HepG2 (cell line): ENCODE results near the gene NDUFB7. TPM values are rescaled to one million over a fixed set of nuclear protein-coding genes. Genes with fewer than 3 reads are reported as not detected.

Experiments
- BRF2 ChIP-seq: sonication (generic); formaldehyde crosslinking; IDR thresholded peaks from 2 replicates; pipeline ENCODE4 v1.8.1; 2022; ENCODE audit warnings: mild to moderate bottlenecking, missing genetic modification reagents
- ELF3 ChIP-seq: IDR thresholded peaks from 2 replicates; pipeline ENCODE4 v1.6.1; 2016; ENCODE audit warnings: missing genetic modification reagents, missing compliant biosample characterization
- ETV6 ChIP-seq: sonication (generic); formaldehyde crosslinking; conservative IDR thresholded peaks from 2 replicates; pipeline ENCODE4 v1.4.0; 2020; ENCODE audit warnings: missing genetic modification reagents
- FOXK1 ChIP-seq: sonication (generic); formaldehyde crosslinking; IDR thresholded peaks from 2 replicates; pipeline ENCODE4 v1.4.0; 2020; ENCODE audit warnings: low read depth, missing genetic modification reagents, borderline replicate concordance
- GTF3A ChIP-seq: sonication (generic); formaldehyde crosslinking; conservative IDR thresholded peaks from 2 replicates; pipeline ENCODE4 v1.4.0; 2020; ENCODE audit warnings: mild to moderate bottlenecking, missing genetic modification reagents
- HNRNPUL1 ChIP-seq: fragments of 200-400 bp; formaldehyde crosslinking; IDR thresholded peaks from 2 replicates; pipeline ENCODE4 v1.6.1; 2017; ENCODE audit warnings: low read depth, mild to moderate bottlenecking, low read length, moderate library complexity
- KAT8 ChIP-seq: IDR thresholded peaks from 2 replicates; pipeline ENCODE4 v1.6.1; 2016; ENCODE audit warnings: missing genetic modification reagents, missing compliant biosample characterization
- MED8 ChIP-seq: sonication (generic); formaldehyde crosslinking; IDR thresholded peaks from 2 replicates; pipeline ENCODE4 v1.8.1; 2023; ENCODE audit warnings: mild to moderate bottlenecking, missing genetic modification reagents; ENCODE audit not compliant: insufficient replicate concordance
- NCOA5 ChIP-seq: sonication (generic); formaldehyde crosslinking; IDR thresholded peaks from 2 replicates; pipeline ENCODE4 v1.4.0; 2020; ENCODE audit warnings: missing genetic modification reagents
- PATZ1 ChIP-seq: sonication (generic); formaldehyde crosslinking; IDR thresholded peaks from 2 replicates; pipeline ENCODE4 v1.4.0; 2020; ENCODE audit warnings: missing genetic modification reagents
- RFX5 ChIP-seq: IDR thresholded peaks from 2 replicates; pipeline ENCODE4 v1.6.1; 2011; ENCODE audit warnings: low read depth, low read length, improper control_type of control experiment
- TCF12 ChIP-seq, 2 experiments: fragments of 450-650 bp in 1 of 2; sonication (generic) in 1 of 2; formaldehyde crosslinking in 1 of 2; IDR thresholded peaks; 2 replicates each; pipeline versions ENCODE4 v1.6.1 to v1.8.0; 2017 to 2022; ENCODE audit warnings: antibody characterized with exemption in 1 of 2, mild to moderate bottlenecking in 1 of 2, missing genetic modification reagents in 1 of 2, moderate library complexity in 1 of 2
- TEAD2 ChIP-seq: sonication (generic); formaldehyde crosslinking; IDR thresholded peaks from 2 replicates; pipeline ENCODE4 v1.9.0; 2021; ENCODE audit warnings: missing genetic modification reagents
- TEF ChIP-seq: sonication (generic); formaldehyde crosslinking; IDR thresholded peaks from 2 replicates; pipeline ENCODE4 v1.5.0; 2020; ENCODE audit warnings: missing genetic modification reagents
- ZBTB33 ChIP-seq: sonication (generic); formaldehyde crosslinking; IDR thresholded peaks from 2 replicates; pipeline ENCODE4 v1.4.0; 2020; ENCODE audit warnings: missing genetic modification reagents
- ZNF513 ChIP-seq: sonication (generic); formaldehyde crosslinking; conservative IDR thresholded peaks from 2 replicates; pipeline ENCODE4 v1.5.0; 2020; ENCODE audit warnings: missing genetic modification reagents
- ZNF616 ChIP-seq: sonication (generic); formaldehyde crosslinking; IDR thresholded peaks from 2 replicates; pipeline ENCODE4 v1.5.0; 2020; ENCODE audit warnings: low read depth, mild to moderate bottlenecking, missing genetic modification reagents
- ZNF629 ChIP-seq: sonication (generic); formaldehyde crosslinking; conservative IDR thresholded peaks from 2 replicates; pipeline ENCODE4 v1.5.0; 2020; ENCODE audit warnings: missing genetic modification reagents
- polyA plus RNA-seq, 8 experiments: library from polyadenylated mRNA; depleted of rRNA in 3 of 8; stranded (reverse) in 7 of 8; unstranded in 1 of 8; fragments of >200 nt; fragmentation: Illumina TruSeq in 4 of 8; extraction: Trizol in 4 of 8; gene quantifications; 2 replicates each; pipeline versions ENCODE4 v1.2.1 to v1.2.3, GENCODE V29; 2011 to 2016; ENCODE audit warnings: low read depth in 4 of 8, missing spikeins in 1 of 8, mixed read lengths in 1 of 8; ENCODE audit not compliant: insufficient read depth in 1 of 8
- total RNA-seq, 5 experiments: library from RNA; depleted of rRNA; stranded (reverse); fragments of >200 nt; fragmentation: Illumina TruSeq; extraction: Trizol; gene quantifications; 2 replicates each; pipeline ENCODE4 v1.2.3, GENCODE V29; 2016; ENCODE audit warnings: low read depth in 1 of 5

Gene NDUFB7
- total and polyA plus RNA-seq, 2 of the 13 experiments (the other 11 are each of a cell fraction or from before 2014, with no cell fraction given): 156 to 198 TPM

- TF ChIP-seq BRF2 (CRISPR knock-in tag) (no peak), FOXK1 (CRISPR knock-in tag) (peak; percentile 89), ZNF616 (CRISPR knock-in tag) (no peak), GTF3A (0 out of 2 replicates have a peak, but pooled peaks have one; percentile 66), ETV6 (CRISPR knock-in tag) (0 out of 2 replicates have a peak, but pooled peaks have one; percentile 71), RFX5 (no peak), ELF3 (peak; percentile 84), KAT8 (peak; percentile 99), ZBTB33 (CRISPR knock-in tag) (peak; percentile 89), PATZ1 (peak; percentile 52; the same call in 1 of the 2 replicates), ZNF629 (CRISPR knock-in tag) (peak; percentile 49), HNRNPUL1 (no peak), TEF (CRISPR knock-in tag) (no peak), TEAD2 (CRISPR knock-in tag) (no peak), NCOA5 (CRISPR knock-in tag) (no peak), TCF12 (IDR thresholded peaks at IDR 0.05) (no peak), TCF12 (CRISPR knock-in tag; IDR thresholded peaks at IDR 0.05) (no peak), ZNF513 (CRISPR knock-in tag) (peak; percentile 63; the same call in 1 of the 2 replicates), MED8 (peak; percentile 61)
Observed at GRCh38 chr19:14571695-14572490, at the start of gene NDUFB7 (continued).
